HG02642 (cell line): ENCODE results near the gene OR52A5.

ENCODE experiments used
- ATAC-seq: cut with Tn5 transposase; IDR thresholded peaks from one replicate; pipeline ENCODE4 v1.9.1; 2021; ENCODE audit warnings: mild to moderate bottlenecking; ENCODE audit not compliant: unreplicated experiment, poor library complexity

Gene OR52A5

GRCh38 chr11:5118893-5119292 lies 19.3 kb downstream of the OR52A5 start:
- no peak for ATAC-seq

DNA sequence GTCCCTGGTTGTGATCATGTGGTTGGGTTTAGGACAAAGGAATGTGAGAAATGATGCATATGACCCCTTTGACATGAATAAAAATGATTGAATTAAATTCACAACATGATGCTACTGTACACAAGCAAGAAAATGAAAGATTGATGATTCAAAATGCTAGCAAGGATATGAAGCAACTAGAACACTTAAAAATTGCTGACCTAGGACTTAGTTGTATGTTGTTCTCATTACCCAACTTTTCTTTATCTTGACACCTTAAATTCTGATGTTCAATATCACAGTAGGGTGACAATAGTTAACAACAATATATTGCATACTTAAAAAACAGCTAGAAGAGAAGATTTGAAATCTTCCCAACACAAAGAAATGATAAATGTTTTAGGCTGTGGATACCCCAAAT lies 20.6 kb downstream of the OR52A5 start:
- ATAC-seq, result no peak

GRCh38 chr11:5115339-5115738 lies 22.8 kb downstream of the OR52A5 start:
- no peak for ATAC-seq

GRCh38 chr11:5107285-5107684 lies 30.9 kb downstream of the OR52A5 start:
- ATAC-seq, result no peak

DNA sequence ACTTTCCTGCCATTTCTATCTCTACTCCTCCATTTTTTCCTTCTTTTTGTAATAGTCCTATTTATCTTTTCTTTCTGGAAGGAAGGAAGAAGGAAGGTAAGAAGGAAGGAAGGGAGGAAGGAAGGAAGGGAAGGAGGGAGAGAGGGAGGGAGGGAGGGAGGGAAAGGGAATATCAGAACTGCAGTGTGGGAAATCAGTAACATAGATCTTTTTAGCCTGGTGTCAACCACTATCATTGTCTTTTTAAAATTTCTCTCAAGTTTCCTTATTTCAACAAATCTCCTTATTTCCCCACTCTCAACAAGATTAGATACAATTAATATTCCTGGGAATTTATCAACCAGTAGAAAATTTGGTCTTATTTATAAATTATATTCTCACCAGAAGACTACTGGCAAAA lies 35.1 kb downstream of the OR52A5 start:
- ATAC-seq, result no peak

DNA sequence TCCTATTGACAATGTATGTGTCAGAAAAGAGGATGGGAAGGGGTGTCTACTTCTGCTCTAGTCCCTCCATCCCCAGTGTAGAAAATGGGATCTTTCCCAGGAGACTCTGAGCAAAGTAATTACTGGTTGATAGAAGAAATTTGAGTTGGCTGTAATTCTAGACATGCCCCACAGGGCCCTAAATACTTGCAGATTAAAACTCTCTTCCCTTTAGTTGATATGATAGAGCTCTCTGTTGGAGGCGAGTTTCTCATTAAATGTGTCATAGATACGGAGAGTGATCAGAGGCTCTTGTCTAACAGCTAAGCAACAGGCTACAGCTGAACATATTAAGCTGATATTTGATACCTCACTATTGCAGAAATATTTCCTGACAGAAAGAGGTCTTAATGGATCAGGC lies 35.9 kb downstream of the OR52A5 start:
- ATAC-seq, result no peak

DNA sequence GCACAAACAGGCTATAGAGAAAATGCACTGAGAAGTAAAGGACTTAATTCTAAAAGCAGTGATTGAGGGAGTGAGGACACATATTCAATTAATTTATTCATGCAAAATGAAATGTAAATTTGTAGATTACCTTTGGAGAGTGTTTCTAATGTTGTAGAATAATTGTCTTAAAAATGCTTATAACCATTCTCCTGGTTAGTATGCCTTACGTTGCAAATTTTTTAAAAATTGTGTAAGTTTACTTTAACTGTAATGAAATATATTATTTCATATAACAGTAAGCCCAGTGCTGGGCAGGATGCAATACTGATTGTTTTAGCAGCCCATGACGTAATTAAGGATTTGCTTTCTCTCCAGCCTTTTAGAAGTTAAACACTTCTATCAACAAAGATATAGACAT lies 42.1 kb downstream of the OR52A5 start:
- ATAC-seq, result no peak

DNA sequence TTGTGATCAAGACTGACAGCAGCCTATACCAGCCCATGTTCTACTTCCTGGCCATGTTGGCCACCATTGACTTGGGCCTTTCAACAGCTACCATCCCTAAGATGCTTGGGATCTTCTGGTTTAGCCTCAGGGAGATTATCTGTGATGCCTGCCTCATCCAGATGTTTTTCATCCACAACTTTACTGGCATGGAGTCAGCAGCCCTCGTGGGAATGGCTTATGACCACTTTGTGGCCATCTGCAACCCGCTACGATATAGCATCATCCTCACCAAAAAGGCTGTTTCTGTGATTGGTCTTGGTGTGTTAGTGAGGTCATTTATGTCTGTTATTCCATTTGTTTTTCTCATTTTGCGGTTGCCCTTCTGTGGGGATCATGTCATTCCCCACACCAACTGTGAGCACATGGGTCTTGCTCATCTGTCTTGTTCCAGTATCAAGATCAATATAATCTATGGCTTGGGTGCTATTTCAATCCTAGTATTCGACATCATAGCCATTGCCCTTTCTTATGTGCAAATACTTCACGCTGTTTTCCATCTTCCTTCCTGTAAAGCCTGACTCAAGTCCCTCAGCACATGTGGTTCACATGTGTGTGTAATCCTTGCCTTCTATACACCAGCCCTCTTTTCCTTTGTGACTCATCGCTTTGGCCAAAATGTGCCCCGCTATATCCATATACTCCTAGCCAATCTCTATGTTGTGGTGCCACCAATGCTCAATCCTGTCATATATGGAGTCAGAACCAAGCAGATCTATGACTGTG lies 45.2 kb downstream of the OR52A5 start:
- no peak for ATAC-seq

DNA sequence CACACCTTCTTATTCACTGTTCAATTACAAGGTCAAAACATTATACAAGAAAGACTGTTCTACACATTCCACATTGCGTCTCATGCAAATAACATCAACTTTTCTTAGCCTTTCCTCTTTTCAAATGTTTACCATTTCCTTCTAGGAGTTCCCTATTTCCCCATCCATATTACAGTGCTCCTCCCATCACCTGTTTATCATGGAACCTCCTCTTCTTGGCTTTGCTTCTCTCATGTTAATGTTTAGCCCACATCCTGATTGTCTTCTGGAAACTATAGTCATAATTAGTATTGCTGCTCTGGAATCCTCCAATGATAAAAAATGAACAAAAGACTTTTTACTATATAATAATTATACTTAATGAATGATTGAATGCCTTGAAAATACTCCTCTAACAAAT lies 47.5 kb downstream of the OR52A5 start:
- ATAC-seq, result no peak

DNA sequence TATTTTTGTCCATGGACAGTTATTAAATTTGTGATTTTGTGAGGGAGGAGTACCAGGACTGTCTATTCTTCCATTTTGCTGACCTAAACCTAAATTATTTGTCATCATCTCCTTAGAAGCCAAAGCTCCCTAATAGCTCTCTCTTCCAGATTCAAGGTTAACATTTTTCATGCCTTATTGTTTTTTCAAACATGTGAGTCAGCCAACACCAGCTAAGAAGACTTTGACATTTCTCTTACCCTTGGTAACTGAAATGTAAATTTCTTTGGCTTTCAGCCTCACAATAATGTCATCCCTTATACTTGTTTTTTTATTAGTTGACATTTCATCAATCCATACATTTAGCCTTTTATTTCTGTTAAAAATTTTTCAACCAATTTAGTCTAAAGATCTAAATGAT lies 49.6 kb downstream of the OR52A5 start:
- no peak for ATAC-seq

GRCh38 chr11:5083602-5084001 lies 54.6 kb downstream of the OR52A5 start:
- no peak for ATAC-seq

GRCh38 chr11:5081405-5081804 lies 56.8 kb downstream of the OR52A5 start:
- no peak for ATAC-seq
